OCI-LY7 (cell line): ENCODE results near the gene KHDRBS1. TPM values are rescaled to one million over a fixed set of nuclear protein-coding genes. Genes with fewer than 3 reads are reported as not detected.
A peak's percentile ranks its signal among the peaks of the same experiment; 100 is the strongest.

Source experiments
- BruUV-seq: library from RNA; stranded (reverse); fragments of 400-500 nt; replicated peaks from 2 replicates; lab custom pipeline; 2021; lab: Mats Ljungman, UMichigan
- CTCF ChIA-PET: fragments of 300-600 bp; sonication (Branson Sonifier 250); formaldehyde crosslinking; loops from one replicate; lab custom pipeline; 2022; ENCODE audit warnings: antibody characterized with exemption; ENCODE audit not compliant: unreplicated experiment; lab: Charles Lee
- POLR2A ChIA-PET: fragments of 300-600 bp; sonication (Branson Sonifier 250); formaldehyde crosslinking; loops from one replicate; lab custom pipeline; 2022; ENCODE audit warnings: antibody characterized with exemption; lab: Charles Lee
- DNase-seq: peaks from one replicate; pipeline ENCODE4 v3.0.0-alpha.2; 2015; ENCODE audit warnings: low spot score
- H2AFZ ChIP-seq: fragments of 200-600 bp; sonication (generic), shearing (Covaris generic); 2 replicates; pipeline ENCODE4 v1.6.1; 2014; ENCODE audit warnings: mild to moderate bottlenecking, antibody characterized with exemption, low read length, moderate library complexity
- H3K27ac ChIP-seq: fragments of 200-600 bp; sonication (generic); 2 replicates; pipeline ENCODE4 v1.5.1; 2014; ENCODE audit warnings: mixed run types, low read depth, mild to moderate bottlenecking, moderate library complexity, low read length, inconsistent platforms; ENCODE audit not compliant: poor library complexity, severe bottlenecking
- H3K36me3 ChIP-seq: fragments of 200-600 bp; sonication (generic); 2 replicates; pipeline ENCODE4 v1.6.1; 2014; ENCODE audit warnings: mild to moderate bottlenecking, antibody characterized with exemption, low read length, moderate library complexity, mixed read lengths; ENCODE audit not compliant: insufficient read depth
- H3K4me1 ChIP-seq: fragments of 200-600 bp; sonication (generic); 2 replicates; pipeline ENCODE4 v1.5.1; 2014; ENCODE audit warnings: mild to moderate bottlenecking, low read length; ENCODE audit not compliant: insufficient read depth, poor library complexity, severe bottlenecking
- H3K4me2 ChIP-seq: fragments of 200-600 bp; sonication (generic); 2 replicates; pipeline ENCODE4 v1.6.1; 2014; ENCODE audit warnings: mild to moderate bottlenecking, low read length
- H3K4me3 ChIP-seq: fragments of 200-600 bp; sonication (generic); 2 replicates; pipeline ENCODE4 v1.5.1; 2014; ENCODE audit warnings: mild to moderate bottlenecking, low read depth, low read length; ENCODE audit not compliant: poor library complexity, severe bottlenecking
- H3K79me2 ChIP-seq: fragments of 200-600 bp; sonication (generic); 2 replicates; pipeline ENCODE4 v1.6.1; 2016; ENCODE audit warnings: low read depth, mild to moderate bottlenecking, low read length, moderate library complexity, mixed read lengths; ENCODE audit not compliant: insufficient read depth
- H3K9me2 ChIP-seq: fragments of 200-600 bp; sonication (generic); 2 replicates; pipeline ENCODE4 v1.6.1; 2016; ENCODE audit warnings: mild to moderate bottlenecking, low read length, mixed read lengths; ENCODE audit not compliant: insufficient read depth
- H3K9me3 ChIP-seq: fragments of 200-600 bp; sonication (generic); 2 replicates; pipeline ENCODE4 v1.6.1; 2014; ENCODE audit warnings: mild to moderate bottlenecking, mixed run types, low read length, mixed read lengths
- H4K20me1 ChIP-seq: fragments of 200-600 bp; sonication (generic); 2 replicates; pipeline ENCODE4 v1.6.1; 2014; ENCODE audit warnings: mild to moderate bottlenecking, antibody characterized with exemption, low read length, moderate library complexity, mixed read lengths; ENCODE audit not compliant: insufficient read depth
- CTCF ChIP-seq: fragments of 200-600 bp; sonication (generic); conservative IDR thresholded peaks from 2 replicates; pipeline ENCODE4 v1.5.1; 2014; ENCODE audit warnings: mild to moderate bottlenecking, antibody characterized with exemption, low read length, moderate library complexity, mixed read lengths
- EZH2phosphoT487 ChIP-seq: fragments of 200-600 bp; sonication (generic); IDR thresholded peaks from 2 replicates; pipeline ENCODE4 v1.6.1; 2018; ENCODE audit warnings: low read depth, borderline replicate concordance, mild to moderate bottlenecking, mixed run types, antibody characterized with exemption, low read length, moderate library complexity, mixed read lengths
- intact Hi-C: fragments of 100-400 bp; cut with micrococcal nuclease; formaldehyde crosslinking; loops from one replicate; pipeline ENCODE4 v1.10.0; 2022; ENCODE audit not compliant: unreplicated experiment
- total RNA-seq, 2 experiments: library from RNA; depleted of rRNA in 1 of 2; stranded (reverse); fragments of >200 nt in 1 of 2; shearing (Covaris generic) in 1 of 2; gene quantifications; 2 replicates each; pipeline ENCODE4 v1.2.3, GENCODE V29; 2014 to 2022

Gene KHDRBS1
- total RNA-seq, 2 experiments from 2014 or later, result 87.7 to 200 TPM

GRCh38 chr1:32051706-32052105 is 38.0 kb downstream of the KHDRBS1 start:
- no peak overlapping the region for H3K4me3 ChIP-seq
- no peak for DNase-seq
- intact Hi-C loops, result no loop called here
- H3K27ac ChIP-seq, result no peak overlapping the region
- no peak for TF ChIP-seq CTCF
- no peak for TF ChIP-seq EZH2phosphoT487
- BruUV-seq, result TSS peak; percentile 1
- no peaks in the 10 kb centered on the region for H3K4me1 ChIP-seq
- H3K79me2 ChIP-seq, result no peaks in the 10 kb centered on the region
- ChIA-PET POLR2A (interaction anchor here (0.9 kb wide), 2 partner anchors 8 to 14 kb away, joined by 3 read pairs; no protein-coding TSS in a partner anchor), CTCF (no interaction called here)
- H2AFZ ChIP-seq, result no peak overlapping the region
- no peak overlapping the region for H3K4me2 ChIP-seq
- H4K20me1 ChIP-seq, result no peaks in the 10 kb centered on the region
- H3K36me3 ChIP-seq, result peaks cover 98% of the 10 kb centered on the region
- H3K9me3 ChIP-seq, result no peaks in the 10 kb centered on the region
- no peaks in the 10 kb centered on the region for H3K9me2 ChIP-seq

DNA sequence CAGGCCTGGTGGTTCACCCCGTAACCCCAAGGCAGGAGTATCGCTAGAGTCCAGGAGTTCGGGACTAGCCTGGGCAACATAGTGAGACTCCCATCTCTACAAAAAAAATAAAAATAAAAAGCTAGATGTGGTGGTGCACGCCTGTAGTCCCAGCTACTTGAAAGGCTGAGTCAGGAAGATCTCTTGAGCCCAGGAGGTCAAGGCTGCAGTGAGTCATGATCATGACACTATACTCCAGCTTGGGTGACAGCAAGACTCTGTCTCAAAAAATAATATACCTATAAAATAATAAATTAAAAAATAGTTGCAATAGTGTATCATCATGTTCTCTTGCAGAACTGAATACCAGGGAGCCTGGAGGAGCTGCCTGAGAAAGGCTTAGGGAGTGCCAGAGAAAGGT is 39.2 kb downstream of the KHDRBS1 start:
- ChIA-PET CTCF (no interaction called here), POLR2A (interaction anchor here (0.6 to 1.8 kb wide), 3 partner anchors 8 to 212 kb away, joined by 5 read pairs; partner anchors contain the start of gene TMEM39B)
- Histone ChIP-seq H3K9me3 (no peaks in the 10 kb centered on the region), H3K4me3 (no peak overlapping the region), H4K20me1 (no peaks in the 10 kb centered on the region), H3K4me1 (no peaks in the 10 kb centered on the region), H3K9me2 (no peaks in the 10 kb centered on the region), H3K27ac (no peak overlapping the region), H2AFZ (no peak overlapping the region), H3K36me3 (peaks cover 95% of the 10 kb centered on the region), H3K79me2 (no peaks in the 10 kb centered on the region), H3K4me2 (no peak overlapping the region)
- intact Hi-C loops, result no loop called here
- no peak for TF ChIP-seq CTCF
- TF ChIP-seq EZH2phosphoT487, result no peak
- DNase-seq, result no peak
- BruUV-seq, result no TSS peak

- Histone ChIP-seq H2AFZ (no peak overlapping the region), H3K36me3 (peaks cover 97% of the 10 kb centered on the region), H4K20me1 (no peaks in the 10 kb centered on the region), H3K9me2 (no peaks in the 10 kb centered on the region), H3K27ac (no peak overlapping the region), H3K9me3 (no peaks in the 10 kb centered on the region), H3K4me3 (no peak overlapping the region), H3K4me1 (no peaks in the 10 kb centered on the region), H3K79me2 (no peaks in the 10 kb centered on the region), H3K4me2 (no peak overlapping the region)
- no peak for DNase-seq
- CTCF ChIA-PET, result interaction anchor here (0.6 kb wide), 1 partner anchor 391 kb away, joined by 3 read pairs; no protein-coding TSS in a partner anchor
- POLR2A ChIA-PET, result interaction anchor here (0.6 to 1.6 kb wide), 5 partner anchors 11 to 90 kb away, joined by 3 to 5 read pairs (median 3); no protein-coding TSS in a partner anchor
- BruUV-seq, result no TSS peak
- no peak for TF ChIP-seq EZH2phosphoT487
- no peak for TF ChIP-seq CTCF
- intact Hi-C loops, result no loop called here
These were observed 41.7 kb downstream of the KHDRBS1 start for GRCh38 chr1:32055416-32055815.
